ENCODE data around the gene PDCD1.

GRCh38 chr2:241873081-241873802 lies 14.5 kb upstream of the PDCD1 start:
- TF ChIP-seq CTCF (IDR thresholded peaks at IDR 0.05) (no peak), POLR2A (IDR thresholded peaks at IDR 0.05) (no peak)
